MM.1S (cell line): Measurements from ENCODE around the gene PLEKHA7.

Experiments used
- CTCF ChIP-seq: fragments of 300-600 bp; sonication (generic); IDR thresholded peaks from 2 replicates; pipeline ENCODE4 v1.5.1; 2016; ENCODE audit warnings: antibody characterized with exemption, low read length, mixed read lengths
- EZH2 ChIP-seq: fragments of 300-600 bp; sonication (generic); optimal IDR thresholded peaks from 2 replicates; pipeline ENCODE3; 2017; ENCODE audit warnings: low read depth, mild to moderate bottlenecking, antibody characterized with exemption, low read length, mixed read lengths
- EZH2phosphoT487 ChIP-seq: fragments of 300-600 bp; sonication (generic); IDR thresholded peaks from 2 replicates; pipeline ENCODE4 v1.6.1; 2018; ENCODE audit warnings: antibody characterized with exemption, low read length

GRCh38 chr11:16840951-16841350 lies 173.3 kb downstream of the PLEKHA7 start:
- no peak for TF ChIP-seq CTCF
- TF ChIP-seq EZH2: no peak
- no peak for TF ChIP-seq EZH2phosphoT487
